GM12878 (cell line): Measurements from ENCODE around the gene CCDC28B.

ENCODE experiments used
- CHD1 ChIP-seq: IDR thresholded peaks from 2 replicates; pipeline ENCODE4 v1.6.1; 2012; ENCODE audit warnings: low read depth, low read length, improper control_type of control experiment
- CREB1 ChIP-seq: IDR thresholded peaks from 2 replicates; pipeline ENCODE4 v1.6.1; 2012; ENCODE audit warnings: low read depth, mild to moderate bottlenecking, inconsistent platforms
- EP300 ChIP-seq, 2 experiments: fragments of 150-350 bp in 1 of 2; IDR thresholded peaks; 2 replicates each; pipeline ENCODE4 v1.6.1; 2011 to 2012; ENCODE audit warnings: low read depth in 2 of 2, low read length in 2 of 2, borderline replicate concordance in 1 of 2, improper control_type of control experiment in 1 of 2, inconsistent platforms in 1 of 2; ENCODE audit not compliant: control insufficient read depth in 1 of 2
- EZH2 ChIP-seq: IDR thresholded peaks from 2 replicates; pipeline ENCODE4 v1.6.1; 2012; ENCODE audit warnings: low read depth, mild to moderate bottlenecking, control low read depth, inconsistent platforms, low read length, borderline replicate concordance; ENCODE audit not compliant: control insufficient read depth
- FOS ChIP-seq: IDR thresholded peaks from 3 replicates; pipeline ENCODE4 v1.6.1; 2011; ENCODE audit warnings: borderline replicate concordance; ENCODE audit not compliant: insufficient read length; ENCODE audit errors: extremely low read depth
- HCFC1 ChIP-seq: fragments of 150-350 bp; IDR thresholded peaks from 2 replicates; pipeline ENCODE4 v1.6.1; 2014; ENCODE audit warnings: low read length
- KDM1A ChIP-seq: fragments of 200-600 bp; sonication (generic); IDR thresholded peaks from 2 replicates; pipeline ENCODE4 v1.6.1; 2016; ENCODE audit warnings: borderline replicate concordance
- MXI1 ChIP-seq: fragments of 150-350 bp; IDR thresholded peaks from 2 replicates; pipeline ENCODE4 v1.6.1; 2011; ENCODE audit warnings: low read depth, mild to moderate bottlenecking, inconsistent platforms, low read length, improper control_type of control experiment
- NKRF ChIP-seq: fragments of 450-650 bp; conservative IDR thresholded peaks from 2 replicates; pipeline ENCODE4 v1.6.1; 2017; ENCODE audit warnings: mild to moderate bottlenecking, moderate library complexity
- POLR2A ChIP-seq: IDR thresholded peaks from 2 replicates; pipeline ENCODE4 v1.6.1; 2011; ENCODE audit warnings: low read depth, mild to moderate bottlenecking, low read length
- RAD21 ChIP-seq: IDR thresholded peaks from 2 replicates; pipeline ENCODE4 v1.6.1; 2011; ENCODE audit warnings: mild to moderate bottlenecking, low read depth, low read length, moderate library complexity; ENCODE audit not compliant: insufficient read depth
- TF ChIP-seq, protein P1 (sequence below), 3 experiments: IDR thresholded peaks in 2 of 3; conservative IDR thresholded peaks in 1 of 3; 2 replicates each; pipeline ENCODE4 v1.5.1; 2011; ENCODE audit warnings: low read depth in 3 of 3, low read length in 3 of 3, mild to moderate bottlenecking in 3 of 3, control low read depth in 2 of 3, moderate library complexity in 2 of 3, inconsistent platforms in 1 of 3, mixed read lengths in 1 of 3; ENCODE audit not compliant: control insufficient read depth in 2 of 3, insufficient read depth in 1 of 3; ENCODE audit errors: extremely low read depth in 1 of 3
- TF ChIP-seq, protein P2 (sequence below): IDR thresholded peaks from 2 replicates; pipeline ENCODE4 v1.6.1; 2011; ENCODE audit warnings: borderline replicate concordance, low read depth, mild to moderate bottlenecking, moderate library complexity, low read length; ENCODE audit not compliant: insufficient read depth, poor library complexity, severe bottlenecking

DNA sequence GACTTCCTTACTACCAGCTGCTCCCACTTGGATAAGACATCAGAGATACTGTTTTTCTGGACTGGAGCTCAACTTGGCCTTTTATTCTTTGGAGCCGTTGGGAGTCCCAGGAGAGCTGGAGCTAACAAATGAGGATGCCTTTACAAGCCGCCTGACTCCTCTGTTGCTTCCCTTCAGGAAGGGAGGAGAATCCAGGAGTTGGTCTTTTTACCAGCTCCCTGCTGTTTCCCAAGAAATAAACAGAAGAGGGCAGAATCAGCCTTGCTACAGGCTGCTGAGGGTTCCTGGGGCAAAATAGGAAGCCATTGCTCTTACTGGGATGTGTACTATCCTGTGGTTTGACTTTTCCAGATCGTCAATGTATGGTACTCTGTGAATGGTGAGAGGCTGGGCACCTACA is 23.3 kb downstream of the CCDC28B start:
- TF ChIP-seq CREB1 (no peak), CHD1 (no peak), MXI1 (no peak), KDM1A (no peak), RAD21 (no peak), EZH2 (no peak), POLR2A (no peak), NKRF (no peak), EP300 (IDR thresholded peaks at IDR 0.05; ENCODE audit: borderline replicate concordance in 1 of 2, control insufficient read depth in 1 of 2, low read depth in 2 of 2, low read length in 2 of 2) (no peak), FOS (no peak), HCFC1 (no peak)
- TF ChIP-seq, protein P1, sequence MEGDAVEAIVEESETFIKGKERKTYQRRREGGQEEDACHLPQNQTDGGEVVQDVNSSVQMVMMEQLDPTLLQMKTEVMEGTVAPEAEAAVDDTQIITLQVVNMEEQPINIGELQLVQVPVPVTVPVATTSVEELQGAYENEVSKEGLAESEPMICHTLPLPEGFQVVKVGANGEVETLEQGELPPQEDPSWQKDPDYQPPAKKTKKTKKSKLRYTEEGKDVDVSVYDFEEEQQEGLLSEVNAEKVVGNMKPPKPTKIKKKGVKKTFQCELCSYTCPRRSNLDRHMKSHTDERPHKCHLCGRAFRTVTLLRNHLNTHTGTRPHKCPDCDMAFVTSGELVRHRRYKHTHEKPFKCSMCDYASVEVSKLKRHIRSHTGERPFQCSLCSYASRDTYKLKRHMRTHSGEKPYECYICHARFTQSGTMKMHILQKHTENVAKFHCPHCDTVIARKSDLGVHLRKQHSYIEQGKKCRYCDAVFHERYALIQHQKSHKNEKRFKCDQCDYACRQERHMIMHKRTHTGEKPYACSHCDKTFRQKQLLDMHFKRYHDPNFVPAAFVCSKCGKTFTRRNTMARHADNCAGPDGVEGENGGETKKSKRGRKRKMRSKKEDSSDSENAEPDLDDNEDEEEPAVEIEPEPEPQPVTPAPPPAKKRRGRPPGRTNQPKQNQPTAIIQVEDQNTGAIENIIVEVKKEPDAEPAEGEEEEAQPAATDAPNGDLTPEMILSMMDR (IDR thresholded peaks at IDR 0.05 in 2 of 3, conservative IDR thresholded peaks at IDR 0.05 in 1 of 3; ENCODE audit: control insufficient read depth in 2 of 3, extremely low read depth in 1 of 3, insufficient read depth in 1 of 3, low read depth in 3 of 3, low read length in 3 of 3): peak in 1 of 3 experiments; percentile 14; a peak in 1 of 6 replicates
- TF ChIP-seq, protein P2, sequence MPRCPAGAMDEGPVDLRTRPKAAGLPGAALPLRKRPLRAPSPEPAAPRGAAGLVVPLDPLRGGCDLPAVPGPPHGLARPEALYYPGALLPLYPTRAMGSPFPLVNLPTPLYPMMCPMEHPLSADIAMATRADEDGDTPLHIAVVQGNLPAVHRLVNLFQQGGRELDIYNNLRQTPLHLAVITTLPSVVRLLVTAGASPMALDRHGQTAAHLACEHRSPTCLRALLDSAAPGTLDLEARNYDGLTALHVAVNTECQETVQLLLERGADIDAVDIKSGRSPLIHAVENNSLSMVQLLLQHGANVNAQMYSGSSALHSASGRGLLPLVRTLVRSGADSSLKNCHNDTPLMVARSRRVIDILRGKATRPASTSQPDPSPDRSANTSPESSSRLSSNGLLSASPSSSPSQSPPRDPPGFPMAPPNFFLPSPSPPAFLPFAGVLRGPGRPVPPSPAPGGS: no peak
